Spleen (tissue), 7 donors: ENCODE results near the gene GTPBP1.
A peak's percentile ranks its signal among the peaks of the same experiment; 100 is the strongest.

Source experiments
- CTCF ChIP-seq, 11 experiments: fragments of 200-600 bp in 7 of 11; fragments of 450-650 bp in 4 of 11; sonication (generic) in 4 of 11; IDR thresholded peaks in 8 of 11; conservative IDR thresholded peaks in 3 of 11; 1 replicate in 7 of 11; 2 replicates in 4 of 11; pipeline versions ENCODE4 v1.4.0 to v1.8.0; 2016 to 2021; ENCODE audit warnings: antibody characterized with exemption in 11 of 11, inconsistent platforms in 4 of 11, mild to moderate bottlenecking in 1 of 11
- POLR2A ChIP-seq, 3 donors: fragments of 450-650 bp; IDR thresholded peaks; one replicate each; pipeline ENCODE4 v1.5.1; 2017; ENCODE audit warnings: antibody characterized with exemption in 3 of 3, mild to moderate bottlenecking in 1 of 3
- POLR2AphosphoS5 ChIP-seq, 3 donors: sonication (generic); formaldehyde crosslinking; IDR thresholded peaks; one replicate each; pipeline ENCODE4 v1.5.1; 2017; ENCODE audit warnings: antibody characterized with exemption in 3 of 3
- donor health status: DM: no; HTN: no; CAD: no; lungs with moderate emphysema.
- donor health status: DM: no; HTN: no; CAD: no.
- donor health status: DM: no; HTN: no; CAD: no.

GRCh38 chr22:38731703-38732161 lies 26.0 kb downstream of the GTPBP1 start:
- TF ChIP-seq CTCF (IDR thresholded peaks at IDR 0.05 in 8 of 11, conservative IDR thresholded peaks at IDR 0.05 in 3 of 11): no peak
- no peak for TF ChIP-seq POLR2A (IDR thresholded peaks at IDR 0.05)
- TF ChIP-seq POLR2AphosphoS5 (IDR thresholded peaks at IDR 0.05): peak in 2 of 3 donors; percentile 3 to 11
